CD4-positive, alpha-beta T cell treated with Interleukin-17A for 4 hours (primary cell): Measurements from ENCODE around the gene RPL28.

Experiments used
- DNase-seq: peaks from one replicate; pipeline ENCODE4 v3.0.0-alpha.2; 2020; ENCODE audit warnings: mixed read lengths

Gene RPL28

DNA sequence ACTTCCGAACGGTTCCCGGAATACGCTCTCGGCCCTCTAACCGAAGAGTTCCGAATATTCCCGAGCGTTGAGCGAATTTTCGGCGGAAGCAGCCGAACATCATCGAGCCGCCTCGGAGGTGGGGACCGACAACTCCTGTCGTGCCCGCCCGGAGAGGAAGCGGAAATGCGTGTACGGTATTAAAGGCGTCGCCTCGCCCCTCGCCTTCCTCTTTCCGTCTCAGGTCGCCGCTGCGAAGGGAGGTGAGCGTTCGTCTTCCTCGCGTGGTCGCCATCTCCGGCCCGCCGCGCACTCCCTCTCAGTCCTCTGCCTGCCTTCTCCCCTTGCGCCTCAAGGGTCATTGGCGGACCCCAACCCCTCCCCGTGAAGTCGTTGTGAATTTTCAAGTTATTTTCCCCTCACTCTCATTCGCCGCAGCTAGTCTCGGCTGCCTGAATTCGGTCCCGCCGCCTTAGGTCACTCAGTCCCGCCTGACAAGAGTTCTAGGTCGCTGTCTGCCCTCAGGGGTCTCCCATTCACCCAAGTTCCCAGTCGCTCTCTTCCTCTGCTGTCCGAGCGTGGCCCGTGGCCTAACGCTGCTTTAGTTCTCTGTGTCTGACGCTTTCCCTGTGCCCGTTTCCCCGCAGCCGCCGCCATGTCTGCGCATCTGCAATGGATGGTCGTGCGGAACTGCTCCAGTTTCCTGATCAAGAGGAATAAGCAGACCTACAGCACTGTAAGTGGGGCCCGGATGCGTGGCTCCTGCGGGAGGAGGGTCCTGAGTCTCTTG is at the start of gene RPL28:
RPL28 (plus strand) TSS at position 209 of the 769 bp plus-strand sequence; CDS start at position 635, 426 bp downstream.
- peak; percentile 98 for DNase-seq

DNA sequence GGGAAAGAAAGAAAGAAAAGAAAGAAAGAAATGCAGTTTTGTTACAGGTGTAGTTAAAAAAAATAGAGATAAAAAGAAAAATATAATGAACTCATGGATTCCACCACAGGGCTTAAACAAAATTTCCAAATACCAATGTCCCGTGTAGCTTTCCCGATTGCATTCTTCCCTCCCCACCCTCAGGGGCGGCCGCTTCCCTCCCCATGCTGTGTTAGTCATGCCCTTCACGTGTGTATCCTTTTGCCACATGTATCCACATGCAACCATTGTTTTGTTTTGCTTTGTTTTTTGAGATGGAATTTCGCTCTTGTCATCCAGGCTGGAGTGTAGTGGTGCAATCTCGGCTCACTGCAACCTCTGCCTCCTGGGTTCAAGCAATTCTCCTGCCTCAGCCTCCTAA is 49.6 kb upstream of the RPL28 start:
- DNase-seq: no peak

DNA sequence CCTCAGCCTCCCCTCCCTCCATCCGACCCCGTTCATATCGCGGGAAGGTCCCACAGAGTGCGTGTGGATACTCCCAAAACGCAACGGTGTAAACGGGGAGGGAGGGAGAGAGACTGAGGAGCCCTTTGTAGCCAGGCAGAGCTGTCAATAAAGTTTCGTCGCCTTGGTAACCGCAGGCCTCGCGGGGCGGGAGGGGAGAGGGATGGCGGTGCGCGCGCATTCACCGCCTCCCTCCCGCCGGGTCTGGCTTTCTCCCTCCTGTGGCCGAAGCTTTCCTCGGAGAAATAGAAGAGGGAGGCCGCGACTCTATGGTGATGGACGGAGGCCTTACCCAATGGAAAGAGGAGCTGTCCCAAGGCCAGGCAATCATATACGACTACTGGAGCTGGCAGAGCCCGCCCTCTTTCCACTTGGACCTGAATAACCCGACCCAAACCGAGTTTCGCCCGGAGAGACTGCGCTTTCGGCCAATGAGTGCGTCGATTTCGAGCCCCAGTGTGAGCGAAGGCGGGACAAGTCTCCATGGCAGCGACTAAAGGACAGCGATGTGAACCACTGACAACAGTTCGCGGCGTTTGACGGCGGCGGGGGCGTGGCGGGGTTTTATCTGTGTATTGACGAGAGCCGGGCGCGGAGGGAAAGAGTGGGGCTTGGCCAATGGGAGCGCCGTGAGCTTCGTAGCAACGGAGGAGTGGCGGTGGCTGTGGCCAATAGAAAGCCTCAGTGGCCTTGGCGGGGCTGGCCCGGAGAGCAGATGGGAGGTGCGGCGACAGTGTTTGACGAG is 46.4 kb upstream of the RPL28 start, which contains the start of gene KMT5C:
KMT5C (plus strand) TSS at position 772 of the 784 bp plus-strand sequence. CDS start 2,061 bp downstream, outside the sequence.
- DNase-seq: peak; percentile 100

DNA sequence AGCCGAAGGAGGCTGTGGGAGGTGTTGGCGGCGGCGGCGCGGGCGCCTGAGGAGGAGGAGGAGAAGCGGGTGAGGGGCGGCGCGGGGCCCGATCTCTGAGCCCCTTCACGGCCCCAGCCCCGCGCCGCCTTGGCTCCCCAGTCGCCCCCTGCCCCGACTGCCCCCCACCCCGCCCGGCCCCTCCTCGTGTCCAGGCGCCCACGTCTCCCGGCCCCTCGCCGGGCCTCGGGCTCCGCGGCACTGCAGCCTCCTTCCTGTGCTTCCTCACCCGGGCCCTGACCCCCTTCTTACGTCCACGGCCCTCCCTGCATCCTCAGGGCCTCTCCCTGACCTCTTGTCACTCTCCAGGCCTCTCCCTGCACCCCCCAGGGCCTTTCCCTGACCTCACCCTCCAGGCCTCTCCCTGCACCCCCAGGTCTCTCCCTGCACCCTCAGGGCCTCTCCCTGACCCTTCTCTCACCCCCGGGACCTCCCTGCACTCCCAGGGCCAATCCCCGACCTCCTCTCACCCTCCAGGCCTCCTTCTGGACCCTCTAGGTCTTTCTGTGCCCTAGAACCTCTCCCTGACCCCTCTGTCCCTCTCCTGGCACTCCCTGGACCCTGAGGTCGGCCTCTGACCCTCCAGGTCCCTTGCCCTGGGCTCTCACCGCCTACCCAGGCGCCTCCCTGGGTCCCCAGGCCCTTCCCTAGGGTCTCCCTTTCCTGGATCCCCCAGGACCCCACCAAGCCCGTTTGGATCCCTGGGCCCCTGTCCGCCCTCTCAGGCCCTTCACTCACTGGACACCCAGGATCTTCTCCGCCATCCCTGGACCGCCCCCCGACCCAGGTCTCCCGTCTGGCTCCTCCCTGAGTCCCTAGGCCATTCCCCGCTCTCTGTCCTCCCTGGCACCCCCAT is 45.6 kb upstream of the RPL28 start:
- no peak for DNase-seq

DNA sequence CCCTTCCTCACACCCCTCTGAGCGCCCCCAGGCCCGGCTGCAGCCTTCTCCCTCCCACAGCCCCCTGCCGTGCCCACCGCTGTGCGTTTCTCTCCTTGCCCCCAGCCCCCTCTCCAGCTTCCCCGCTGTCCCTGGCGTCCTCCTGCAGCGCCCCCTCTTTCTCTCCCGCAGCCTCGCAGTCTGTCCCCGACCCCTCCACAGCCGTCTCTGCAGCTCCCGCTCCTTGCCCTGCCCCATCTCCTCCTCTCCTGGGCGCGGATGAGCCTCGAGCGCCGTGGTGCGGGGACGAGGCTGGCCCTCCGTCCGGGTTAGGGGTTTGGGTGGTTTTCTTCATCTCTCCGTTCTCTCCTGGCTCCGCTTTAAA is 45.0 kb upstream of the RPL28 start:
- DNase-seq: peak; percentile 32

DNA sequence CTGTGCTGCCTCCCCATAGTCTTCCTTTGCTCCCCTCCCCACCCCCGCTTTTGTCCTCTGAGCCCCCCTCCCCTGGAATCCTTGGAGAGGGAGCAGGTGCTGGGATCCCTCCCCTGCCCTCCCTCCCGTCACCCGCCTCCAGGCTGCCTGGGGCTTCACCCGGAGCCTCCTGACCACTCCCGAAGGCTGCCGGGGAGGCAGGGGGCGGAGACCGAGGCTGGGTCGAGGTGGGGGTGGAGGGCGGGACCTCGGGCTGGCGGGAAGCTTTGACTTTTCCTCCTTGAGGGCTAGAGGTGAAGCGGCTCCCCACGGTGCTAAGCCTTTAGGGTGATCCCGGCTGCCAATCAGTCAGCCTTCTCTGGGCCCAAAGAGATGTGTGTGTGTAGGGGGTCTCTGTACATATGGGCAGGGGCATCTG is 44.6 kb upstream of the RPL28 start:
- DNase-seq: peak; percentile 69

DNA sequence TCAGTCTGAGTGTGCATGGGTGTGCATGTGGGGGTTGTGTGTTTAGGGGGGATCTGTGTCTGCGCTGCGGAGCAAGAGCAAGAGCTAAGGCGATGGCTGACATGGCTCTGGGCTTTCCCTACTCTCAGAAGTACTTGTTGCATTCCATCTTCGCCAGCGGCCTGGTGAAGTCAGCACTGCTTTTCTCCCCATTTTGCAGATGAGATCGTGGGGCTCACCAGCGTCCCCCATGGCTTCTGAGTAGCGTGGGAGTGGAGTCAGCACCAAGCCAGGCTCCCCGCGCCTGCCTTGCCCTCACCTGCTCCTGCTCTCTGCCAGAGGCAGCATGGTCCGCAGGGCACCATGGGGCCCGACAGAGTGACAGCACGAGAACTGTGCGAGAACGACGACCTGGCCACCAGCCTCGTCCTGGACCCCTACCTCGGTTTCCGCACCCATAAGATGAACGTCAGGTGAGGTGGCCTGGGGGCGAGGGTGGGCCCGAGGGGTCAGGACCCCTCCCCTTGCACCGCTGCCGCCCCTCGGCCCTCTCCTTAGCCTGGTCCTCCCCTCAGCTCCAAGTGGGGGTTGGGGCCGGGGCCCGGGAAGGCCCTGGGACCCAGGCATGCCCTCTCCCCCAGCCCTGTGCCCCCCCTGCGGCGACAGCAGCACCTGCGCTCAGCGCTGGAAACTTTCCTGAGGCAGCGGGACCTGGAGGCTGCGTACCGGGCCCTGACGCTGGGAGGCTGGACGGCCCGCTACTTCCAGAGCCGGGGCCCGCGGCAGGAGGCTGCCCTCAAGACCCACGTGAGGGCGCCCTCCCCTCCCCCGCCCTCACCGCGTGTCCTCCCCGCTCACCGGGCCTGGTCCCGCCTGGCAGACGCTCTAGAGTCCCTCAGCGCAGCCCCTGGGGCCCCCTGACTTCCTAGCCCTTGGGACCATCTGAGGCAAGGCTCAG is 43.9 kb upstream of the RPL28 start:
- no peak for DNase-seq

DNA sequence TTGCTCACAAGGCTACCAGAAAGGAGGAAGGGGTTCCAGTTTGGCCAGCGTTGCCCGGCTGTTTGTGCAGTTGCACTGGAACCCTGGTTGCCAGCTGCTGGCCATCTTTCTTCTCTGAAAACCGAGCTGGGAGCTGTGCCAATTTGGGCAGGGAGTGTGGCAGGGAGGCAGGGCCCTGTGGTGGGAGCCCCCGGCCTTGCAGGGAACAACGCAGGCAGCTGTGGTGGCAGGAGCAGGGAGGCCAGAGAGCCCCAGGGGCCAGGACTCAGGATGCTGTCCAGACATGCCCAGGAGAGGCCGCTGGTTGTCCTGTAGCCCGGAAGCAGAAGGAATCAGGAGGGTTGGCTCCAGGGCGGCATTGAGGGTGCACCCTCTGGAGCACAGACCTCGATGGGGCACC is 41.3 kb upstream of the RPL28 start:
- no peak for DNase-seq

DNA sequence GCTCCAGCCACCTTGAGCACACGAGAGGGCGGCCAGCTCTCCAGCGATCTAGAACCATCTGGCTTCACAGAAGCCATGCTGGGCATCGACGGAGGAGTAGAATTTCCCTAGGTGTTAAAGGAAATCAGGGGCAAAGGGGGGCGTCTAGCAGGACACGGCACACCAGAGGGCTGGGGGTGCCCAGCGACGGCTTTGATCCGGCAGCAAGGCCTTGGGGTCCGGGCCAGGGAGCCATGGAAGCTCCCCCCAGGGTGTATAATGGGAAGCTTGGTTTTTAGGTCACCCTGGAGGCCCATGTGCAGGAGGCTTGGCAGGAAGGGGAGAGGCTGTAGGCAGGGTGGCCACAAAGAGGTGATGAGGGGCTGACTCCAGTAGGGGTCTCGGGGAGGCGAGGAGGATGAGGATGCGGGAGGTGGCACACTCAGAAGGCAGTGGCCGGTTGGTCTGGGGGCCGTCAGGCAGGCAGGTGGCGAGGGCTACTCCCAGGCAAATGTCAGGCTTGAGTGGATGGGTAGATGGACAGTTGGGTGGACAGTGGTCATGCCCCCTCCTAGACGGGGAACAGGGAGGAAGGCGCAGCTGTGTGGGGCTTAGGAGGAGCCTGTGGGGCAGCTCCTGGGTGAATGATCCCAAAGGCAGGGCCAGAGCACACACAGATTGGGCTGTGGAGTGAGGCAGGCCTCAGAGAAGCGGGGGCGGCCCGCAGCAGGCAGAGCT is 40.5 kb upstream of the RPL28 start:
- no peak for DNase-seq

- DNase-seq: no peak
Measured at GRCh38 chr19:55345818-55346724, 39.7 kb upstream of the RPL28 start.

GRCh38 chr19:55346725-55347441 is 38.8 kb upstream of the RPL28 start:
- no peak for DNase-seq

GRCh38 chr19:55347442-55348009 is 38.2 kb upstream of the RPL28 start:
- DNase-seq: no peak

DNA sequence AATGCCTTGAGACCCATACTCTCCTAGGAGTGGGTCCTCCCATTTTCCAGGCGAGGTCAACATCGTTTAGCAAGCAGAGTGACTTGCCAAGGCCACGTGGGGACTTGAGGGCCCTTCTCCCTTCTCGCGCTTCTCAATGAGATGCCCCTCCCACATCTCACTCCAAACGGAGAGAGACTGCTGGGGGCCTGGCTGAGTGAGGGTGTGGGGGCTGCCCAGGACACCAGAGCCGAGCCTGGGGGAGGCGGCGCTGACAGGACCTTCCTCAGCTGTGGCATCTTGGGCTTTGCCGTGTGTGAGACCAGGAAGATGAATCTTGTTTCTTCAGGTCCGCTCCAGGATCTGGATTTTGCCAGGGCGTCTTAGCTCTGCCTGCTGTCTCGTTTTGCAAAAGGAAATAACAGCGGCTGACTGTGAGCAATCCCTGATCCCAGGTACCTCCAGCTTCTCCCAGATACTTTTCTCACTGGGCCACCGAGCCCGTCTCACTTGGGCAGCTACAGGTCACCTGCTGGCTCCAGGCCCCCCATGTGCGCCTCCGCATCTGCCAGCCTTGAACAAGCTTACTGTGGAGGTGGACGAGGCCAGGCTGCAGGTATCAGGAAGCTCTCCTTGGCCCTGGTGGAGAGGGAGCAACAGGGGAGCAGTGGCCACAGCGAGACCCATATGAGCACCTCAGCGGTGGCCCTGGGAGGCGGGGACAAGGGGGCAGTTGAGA is 37.3 kb upstream of the RPL28 start:
- DNase-seq: no peak

DNA sequence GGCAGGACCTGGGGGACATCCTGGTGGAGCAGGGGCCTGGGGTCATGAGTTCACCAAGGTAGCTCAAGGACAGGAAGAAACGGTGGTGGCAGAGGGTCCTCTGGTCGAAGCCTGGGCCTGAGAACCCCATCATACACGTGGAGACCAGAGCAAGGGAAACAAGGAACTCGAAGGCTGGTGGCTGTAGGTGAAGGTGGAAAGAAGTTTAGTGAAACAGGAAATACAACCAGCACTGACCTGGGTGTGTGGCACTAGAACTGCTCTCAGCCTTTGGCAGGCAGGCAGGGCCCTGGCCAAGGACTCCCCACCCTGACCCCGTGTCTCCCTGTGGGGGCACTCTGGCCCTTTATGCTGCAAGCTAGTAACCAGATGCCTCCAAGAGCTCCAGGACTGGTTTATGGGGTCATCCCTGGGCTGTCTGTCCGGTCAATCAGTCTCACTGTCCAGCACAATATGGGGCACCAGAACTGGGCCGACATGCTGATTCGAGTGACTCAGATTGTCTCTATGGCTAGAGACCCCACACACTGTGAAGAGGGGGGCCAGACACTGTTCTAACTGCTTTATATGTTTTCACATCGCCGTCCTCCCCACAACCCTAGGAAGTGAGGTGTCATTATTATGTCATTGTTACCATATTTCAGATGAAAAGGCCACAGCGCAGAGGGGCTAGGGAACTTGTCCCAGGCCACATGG is 35.0 kb upstream of the RPL28 start:
- DNase-seq: no peak

DNA sequence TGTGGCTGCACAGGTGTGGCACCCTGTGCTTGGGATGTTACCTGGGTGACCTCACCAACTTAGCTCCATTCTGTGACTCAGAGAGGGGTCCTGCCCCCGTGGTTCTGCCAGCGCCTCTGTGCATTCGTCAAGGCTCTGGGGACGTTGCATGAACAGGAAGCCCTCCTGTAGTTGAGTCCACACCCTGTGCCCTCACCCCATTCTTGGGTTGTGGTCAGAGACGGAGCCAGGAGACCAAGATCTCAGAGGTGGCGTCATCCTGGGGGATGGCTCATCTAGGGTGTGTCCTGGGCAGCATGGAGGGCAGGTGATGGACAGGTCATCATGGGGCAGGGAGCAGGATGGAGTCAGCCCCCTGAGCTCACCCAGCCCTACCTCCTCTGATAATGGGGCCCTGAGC is 33.7 kb upstream of the RPL28 start:
- no peak for DNase-seq

DNA sequence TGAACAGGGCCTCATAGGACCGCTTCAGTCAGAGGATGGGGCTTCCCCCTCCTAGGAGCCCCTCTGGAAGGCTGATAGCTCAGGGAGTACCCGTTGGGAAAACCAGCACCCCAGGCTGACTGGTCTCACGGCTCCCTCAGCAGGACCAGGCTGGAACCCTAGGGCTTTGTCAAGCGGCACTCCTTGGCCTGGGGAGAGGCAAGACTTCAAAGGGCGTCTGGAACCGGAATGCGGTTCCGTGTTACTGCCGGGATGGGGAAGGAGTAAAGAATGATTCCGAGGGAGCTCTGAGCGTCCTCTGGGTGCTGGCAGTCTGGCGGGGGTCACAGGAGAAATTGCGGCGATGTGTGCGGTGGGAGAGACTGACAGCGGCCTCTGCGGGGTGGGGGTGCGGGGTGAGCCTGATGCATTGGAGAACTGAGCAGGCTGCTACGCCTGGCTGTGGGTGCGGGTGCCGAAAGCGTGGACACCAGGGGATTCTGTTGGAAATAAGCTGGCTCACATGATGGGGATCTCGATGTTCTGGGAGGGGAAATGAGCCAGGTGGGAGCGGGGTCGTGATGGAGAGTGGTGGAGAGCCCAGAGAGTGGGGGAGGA is 33.1 kb upstream of the RPL28 start:
- DNase-seq: no peak

GRCh38 chr19:55353356-55353802 is 32.4 kb upstream of the RPL28 start:
- peak; percentile 10 for DNase-seq
